HG03457 (cell line): ENCODE measurements around the gene ATXN1.

Experiments used
- ATAC-seq: cut with Tn5 transposase; IDR thresholded peaks from one replicate; pipeline ENCODE4 v1.9.1; 2021; ENCODE audit warnings: moderate number of reproducible peaks; ENCODE audit not compliant: unreplicated experiment

Gene ATXN1

DNA sequence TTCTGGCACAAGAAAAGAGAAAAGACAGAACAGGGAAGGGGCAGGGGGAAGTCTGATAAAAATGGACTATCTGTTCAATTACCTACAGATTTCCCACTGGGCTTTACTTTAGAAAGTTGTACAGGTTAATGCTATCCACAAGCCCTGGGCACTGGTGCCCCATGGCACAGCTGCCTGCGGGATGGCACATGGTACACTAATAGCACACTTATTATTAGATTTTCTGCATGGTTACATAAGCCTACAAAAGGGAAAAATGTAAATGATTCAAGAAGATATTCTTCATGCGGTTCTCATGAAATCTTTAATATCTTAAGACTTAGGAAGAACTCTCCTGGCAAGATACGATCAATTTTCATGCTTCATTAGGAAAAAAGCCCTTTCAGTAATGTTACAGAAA is 385.4 kb downstream of the ATXN1 start:
- no peak for ATAC-seq

DNA sequence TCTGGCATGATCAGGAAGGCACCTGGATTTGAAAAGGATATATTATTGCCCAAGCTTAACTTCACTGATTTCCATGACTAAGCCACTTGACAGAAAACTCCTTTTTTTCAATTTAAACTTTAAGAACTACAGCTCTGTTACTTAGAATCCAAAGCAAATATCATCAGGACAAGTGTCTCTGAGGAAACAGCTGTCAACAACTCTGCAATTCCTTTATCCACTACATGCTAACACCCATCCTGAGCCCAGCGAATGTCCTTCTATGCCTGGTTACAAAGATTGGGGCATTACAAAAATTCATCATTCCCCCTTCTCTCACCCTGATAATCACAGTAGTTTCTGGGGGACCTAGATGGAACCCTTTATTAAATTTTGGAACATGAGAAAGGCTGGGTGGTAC is 386.1 kb downstream of the ATXN1 start:
- ATAC-seq, result no peak

DNA sequence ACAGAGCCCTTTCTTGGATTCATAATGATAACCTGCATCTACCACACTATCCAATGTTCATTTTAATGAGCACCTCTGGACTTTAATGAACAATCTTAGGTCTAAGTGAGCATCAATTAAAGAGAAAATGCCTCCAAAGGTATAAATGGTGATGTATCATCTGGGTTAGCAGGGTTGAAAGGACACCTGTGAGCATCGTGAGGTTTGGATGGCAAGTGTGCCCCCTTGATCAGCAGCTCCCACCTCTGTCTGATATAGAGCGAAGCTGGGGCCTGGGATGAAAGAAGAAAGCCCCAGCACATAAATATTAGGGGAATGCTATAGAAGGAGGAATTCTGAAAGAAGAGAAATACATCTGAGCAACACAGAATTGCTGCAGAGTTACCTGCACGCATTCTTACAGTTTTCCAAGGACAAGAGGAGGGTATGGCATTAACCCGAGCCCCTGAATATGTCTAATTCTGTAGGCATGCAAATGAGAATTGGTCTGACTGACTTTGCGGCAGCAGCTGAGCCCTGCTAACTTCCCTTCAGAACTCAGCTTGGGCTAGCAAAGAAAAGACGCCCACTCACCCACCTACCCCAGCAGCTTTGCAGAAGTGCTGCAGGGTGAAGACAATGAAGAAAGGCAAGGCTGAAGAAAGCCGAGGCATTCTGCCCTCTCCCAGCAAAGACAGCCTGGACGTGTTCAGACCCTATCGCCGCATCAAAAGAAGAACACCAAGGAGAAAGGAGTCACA is 386.6 kb downstream of the ATXN1 start:
- ATAC-seq, result no peak

DNA sequence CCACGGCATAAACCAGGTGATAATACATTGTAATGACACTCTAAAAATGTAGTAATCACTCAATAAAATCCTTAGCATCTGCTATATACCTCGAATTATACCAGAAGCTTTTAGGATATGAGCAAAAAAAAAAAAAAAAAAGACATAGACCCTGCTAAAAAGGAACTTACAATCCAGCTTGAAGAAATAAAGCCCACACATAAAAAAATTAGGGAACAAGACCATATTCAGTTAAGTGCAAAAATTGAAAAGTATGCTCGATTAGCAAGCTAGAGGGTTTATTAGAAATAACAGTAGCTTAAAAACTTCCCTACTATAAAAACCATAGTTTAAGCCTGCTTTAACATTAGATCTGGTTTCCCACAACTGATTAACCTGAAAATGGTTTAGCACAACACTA is 387.2 kb downstream of the ATXN1 start:
- no peak for ATAC-seq

DNA sequence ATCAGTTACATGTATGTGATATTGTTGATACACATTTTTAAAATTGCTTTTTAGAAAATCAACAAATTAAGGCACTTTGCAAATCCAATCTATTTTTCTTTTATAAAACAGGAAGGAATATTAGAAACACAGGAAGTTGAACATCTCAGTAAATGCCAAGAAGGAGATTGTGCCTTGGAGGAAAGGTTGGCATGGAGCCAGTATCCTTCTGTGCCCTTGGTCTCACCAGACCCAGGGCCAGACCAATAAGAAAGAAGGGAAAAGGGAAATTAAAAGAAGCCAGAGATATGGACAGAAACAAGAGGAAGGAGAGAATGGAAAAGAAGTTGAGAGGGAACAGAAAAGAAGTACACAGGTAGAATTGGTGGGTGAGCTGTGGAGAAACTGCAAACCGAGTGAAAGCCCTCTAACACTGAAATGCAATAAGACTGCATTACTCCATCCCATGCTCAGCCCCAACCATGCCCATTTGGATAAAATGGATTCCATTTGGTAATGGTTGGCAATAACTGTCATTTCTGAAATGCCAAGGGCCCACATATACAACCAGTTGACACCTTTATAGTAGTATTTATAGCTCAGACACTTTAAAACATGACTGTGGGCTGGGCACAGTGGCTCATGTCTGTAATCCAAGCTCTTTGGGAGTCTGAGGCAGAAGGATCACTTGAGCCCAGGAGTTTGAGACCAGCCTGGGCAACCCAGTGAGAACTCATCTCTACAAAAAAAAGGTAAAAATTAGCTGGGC is 389.1 kb downstream of the ATXN1 start:
- no peak for ATAC-seq

DNA sequence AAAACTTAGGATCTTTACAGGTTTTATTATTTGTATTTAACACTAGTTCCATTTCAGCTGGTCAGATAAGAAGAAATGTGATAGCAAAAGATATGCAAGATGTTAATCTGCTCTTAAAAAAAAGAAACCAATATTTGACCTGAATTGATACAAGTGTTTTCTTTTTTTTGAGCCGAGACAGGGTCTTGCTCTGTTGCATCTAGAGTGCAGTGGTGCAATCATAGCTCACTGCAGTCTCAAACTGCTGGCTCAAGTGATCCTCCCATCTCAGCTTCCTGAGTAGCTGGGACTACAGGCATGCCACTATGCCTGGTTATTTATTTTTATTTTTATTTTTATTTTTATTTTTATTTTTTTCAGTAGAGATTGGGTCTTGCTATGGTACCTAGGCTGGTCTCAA is 389.9 kb downstream of the ATXN1 start:
- ATAC-seq, result no peak

DNA sequence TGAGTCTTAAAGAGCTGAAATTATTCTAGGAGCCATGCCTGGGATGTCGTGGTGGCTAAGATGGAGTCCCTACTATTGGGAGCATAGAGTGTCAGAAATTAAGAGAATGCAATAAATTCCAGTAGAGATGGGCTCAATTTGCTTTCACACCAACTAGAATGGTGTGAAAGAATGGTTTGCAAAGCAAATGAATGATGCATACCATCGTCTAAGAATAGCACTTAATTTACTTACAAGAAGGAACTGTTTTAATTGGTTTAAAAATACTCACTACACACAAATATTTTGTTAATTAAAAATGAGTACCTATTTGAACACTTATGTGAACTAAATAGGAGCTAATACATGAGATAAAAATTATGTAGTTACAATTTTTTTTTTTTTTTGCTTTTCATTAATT is 390.3 kb downstream of the ATXN1 start:
- ATAC-seq, result no peak

DNA sequence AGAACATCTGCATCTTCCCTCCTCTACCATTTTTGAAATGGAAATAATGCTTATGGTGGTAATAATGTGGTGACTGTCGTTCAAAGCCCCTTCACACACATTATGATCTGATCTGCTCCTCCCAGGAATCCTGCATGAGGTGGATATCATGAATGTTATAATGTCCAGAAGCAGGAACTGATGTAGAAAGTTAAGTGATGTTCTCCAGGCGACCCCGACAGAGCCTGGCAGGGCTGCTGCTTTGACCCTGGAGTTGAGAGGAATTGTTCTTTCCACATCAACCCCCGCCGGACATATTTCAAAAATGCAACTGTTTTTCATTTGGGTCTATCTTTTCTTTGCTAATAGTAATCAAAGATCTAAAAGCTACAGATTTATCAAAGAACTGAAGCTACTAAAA is 391.3 kb downstream of the ATXN1 start:
- no peak for ATAC-seq

DNA sequence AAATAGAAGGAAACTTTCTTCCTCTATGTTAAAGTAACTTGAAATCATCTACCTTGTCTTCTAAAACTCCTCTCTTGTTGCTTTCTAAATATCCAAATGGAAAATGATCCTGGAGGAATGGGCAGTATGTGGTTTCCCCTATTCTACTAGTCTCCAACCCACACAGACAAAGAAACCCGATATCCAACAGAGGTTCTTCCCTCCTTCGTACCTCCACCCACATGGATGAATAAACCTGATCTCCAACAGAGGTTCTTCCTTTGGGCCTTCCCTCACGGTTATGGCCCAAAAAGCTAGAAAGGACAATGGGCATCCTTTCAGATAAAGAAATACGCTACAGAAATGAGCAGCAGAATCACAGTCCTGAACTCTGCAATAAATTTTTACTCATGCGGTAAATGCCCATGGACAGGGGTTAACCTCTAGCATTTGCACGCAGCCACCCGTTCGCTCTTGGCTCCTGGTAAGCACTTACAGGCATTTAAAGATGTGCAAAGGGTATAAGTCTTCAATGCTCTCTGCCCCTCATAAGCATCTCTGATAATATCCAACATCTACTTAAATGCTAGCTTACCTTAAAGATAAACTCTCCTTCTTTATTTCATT is 392.0 kb downstream of the ATXN1 start:
- no peak for ATAC-seq

DNA sequence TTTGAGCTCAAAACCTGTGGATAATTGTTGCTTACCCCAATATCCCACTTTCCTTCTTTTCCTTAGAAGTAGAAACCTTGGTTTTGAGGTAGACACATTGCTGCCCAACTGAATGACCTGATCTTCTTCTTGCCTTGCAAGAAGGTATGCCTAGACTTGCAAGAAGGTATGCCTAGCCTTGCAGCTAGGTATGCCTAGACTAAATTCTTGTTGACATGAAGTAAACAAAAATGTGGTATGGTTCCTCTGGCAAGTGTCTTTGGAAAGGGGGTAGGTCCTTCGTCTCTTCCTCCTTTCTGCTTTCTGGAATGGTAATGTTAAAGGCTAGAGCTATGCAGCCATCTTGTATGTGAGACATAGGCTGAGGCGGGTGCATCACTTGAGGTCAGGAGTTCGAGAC is 393.7 kb downstream of the ATXN1 start:
- no peak for ATAC-seq

DNA sequence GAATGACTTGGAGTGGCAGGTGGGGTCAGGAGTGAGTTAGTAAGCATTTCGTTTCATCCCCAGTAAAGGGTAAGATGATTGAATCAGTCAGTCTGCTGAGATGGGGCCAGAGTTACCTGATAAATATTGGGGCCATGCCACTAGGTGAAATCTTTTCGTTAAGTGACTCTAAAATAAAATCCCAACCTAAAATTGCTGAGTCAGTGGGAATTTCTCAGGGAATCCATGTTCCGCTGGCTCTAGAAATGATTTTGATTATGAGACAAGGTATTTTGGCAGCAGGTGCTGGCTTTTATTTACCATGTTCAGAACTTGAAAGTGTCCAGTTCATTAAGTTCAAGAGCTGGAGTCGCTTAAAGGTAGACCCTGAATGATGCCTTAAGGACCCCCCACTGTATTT is 397.5 kb downstream of the ATXN1 start:
- no peak for ATAC-seq

DNA sequence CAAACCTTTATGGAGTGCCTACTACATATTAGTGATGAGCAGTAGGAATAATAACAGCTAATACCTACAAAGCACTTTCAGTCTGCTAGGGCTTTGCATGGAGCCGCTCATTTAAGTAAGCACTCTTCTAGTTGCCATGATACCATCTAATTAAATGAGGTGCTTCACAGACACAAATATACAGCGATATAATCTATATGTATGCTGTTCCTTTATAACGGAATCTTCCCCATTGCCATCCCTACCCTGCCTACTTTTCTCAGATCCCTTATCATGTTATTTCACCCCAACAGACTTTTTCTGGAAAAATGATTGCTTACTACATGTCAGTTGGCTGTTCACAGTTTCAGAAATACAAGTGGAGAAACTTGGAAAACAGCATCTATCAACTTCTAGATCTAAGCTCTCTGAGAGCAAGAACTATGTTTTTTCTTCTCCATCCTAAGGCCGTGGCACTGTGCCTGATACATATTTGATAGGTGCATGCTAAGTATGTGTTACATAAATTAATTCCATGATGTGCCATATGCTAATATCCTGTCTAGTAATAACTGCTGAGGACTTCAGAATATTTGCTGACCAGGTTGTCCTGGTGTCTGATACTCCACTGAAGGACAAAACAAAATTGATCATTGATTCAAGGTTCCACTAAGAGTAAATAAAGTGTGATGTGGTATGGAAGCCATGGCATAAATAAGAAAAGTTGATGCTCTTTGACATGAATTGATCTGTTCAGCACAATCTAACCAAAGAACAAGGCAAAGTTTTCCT is 398.3 kb downstream of the ATXN1 start:
- ATAC-seq, result no peak

DNA sequence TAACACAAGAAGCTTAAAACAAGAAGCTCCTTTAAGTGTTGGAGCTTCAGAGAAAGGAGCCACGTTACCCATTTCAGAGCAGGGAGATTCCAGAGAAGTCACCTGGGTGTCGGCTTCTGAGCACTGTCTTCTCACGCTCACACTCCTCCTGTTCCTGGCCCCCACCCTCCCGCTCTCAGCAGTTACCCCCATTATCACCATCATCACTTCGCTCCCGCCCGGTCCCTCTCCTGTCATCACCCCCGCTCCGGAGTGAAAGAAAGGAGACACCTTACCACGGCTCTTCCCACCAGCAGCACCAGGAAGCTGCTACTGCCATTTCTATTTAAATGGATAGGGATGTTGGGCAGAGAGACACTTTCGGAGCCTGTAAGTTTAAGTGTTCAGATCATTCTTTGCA is 399.0 kb downstream of the ATXN1 start:
- no peak for ATAC-seq

DNA sequence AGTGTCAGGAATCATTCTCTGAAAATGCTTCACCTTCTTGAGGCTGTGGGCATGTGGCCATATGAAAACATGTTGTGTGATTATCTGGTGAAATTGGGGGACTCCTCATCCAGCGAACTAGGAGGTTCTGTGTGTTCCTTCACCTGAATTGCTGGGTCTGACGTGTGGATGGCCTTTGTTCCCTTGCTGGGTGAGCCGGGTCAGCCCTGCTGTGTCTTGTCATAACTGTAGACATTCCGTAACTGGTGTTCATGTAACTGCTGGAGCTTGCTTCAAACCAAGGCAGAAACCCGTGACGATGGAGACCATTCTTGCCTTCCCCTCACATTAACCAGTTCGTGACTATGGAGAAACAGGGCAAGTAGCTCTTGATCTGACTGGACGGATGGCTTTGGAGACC is 399.4 kb downstream of the ATXN1 start:
- no peak for ATAC-seq

DNA sequence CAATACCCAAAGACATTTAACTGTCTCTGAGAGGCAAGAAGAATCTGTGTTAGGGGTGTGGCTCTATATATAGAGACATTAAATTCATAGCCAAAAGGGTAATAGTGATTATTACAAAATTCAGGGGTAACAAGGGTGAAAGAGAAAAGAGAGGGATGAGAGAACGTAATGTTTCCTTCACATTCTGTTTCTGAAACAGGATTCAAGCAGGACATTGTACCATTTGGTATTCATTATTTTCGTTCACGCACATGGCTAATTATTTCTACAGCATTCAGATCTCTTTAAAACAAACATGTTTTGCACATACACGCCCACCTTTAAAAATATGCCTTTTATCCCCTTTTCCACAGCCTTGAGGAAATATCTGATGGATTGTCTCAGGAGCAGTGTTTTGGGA is 400.1 kb downstream of the ATXN1 start:
- no peak for ATAC-seq

DNA sequence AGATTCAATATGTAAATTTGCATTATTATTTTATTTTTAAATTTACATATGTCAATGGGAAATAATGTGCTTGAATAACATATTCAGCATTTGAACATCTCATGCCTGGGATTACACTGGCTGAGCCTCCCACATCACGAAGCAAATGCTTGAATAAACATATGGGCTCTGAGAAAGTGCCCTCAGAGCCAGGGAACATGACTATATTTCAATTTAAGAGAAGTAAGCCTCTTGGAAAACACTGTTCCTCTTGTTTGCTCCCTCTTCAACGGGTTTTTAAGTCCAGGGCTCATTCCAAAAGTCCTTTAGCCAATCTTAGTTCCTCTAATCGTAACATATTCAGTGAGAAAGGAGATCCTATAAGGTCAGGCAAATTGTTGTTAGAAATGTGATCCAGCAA is 400.9 kb downstream of the ATXN1 start:
- ATAC-seq, result no peak

DNA sequence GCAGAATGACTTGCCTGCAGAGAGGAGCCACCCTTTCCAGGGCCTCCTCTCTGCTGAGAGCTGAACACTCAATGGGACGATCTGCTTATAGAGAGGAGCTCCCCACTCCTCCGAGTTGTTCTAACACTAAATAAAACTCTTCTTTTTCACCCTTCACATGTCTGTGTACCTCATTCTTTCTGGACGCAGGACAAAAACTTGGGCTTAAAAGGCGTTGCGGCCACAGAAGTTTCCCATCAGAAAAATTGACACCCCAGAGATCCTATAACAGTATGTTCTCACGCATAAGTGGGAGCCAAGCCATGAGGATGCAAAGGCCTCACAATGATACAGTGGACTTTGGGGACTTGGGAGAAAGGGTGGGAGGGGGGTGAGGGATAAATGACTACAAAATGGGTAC is 401.7 kb downstream of the ATXN1 start:
- ATAC-seq, result no peak

DNA sequence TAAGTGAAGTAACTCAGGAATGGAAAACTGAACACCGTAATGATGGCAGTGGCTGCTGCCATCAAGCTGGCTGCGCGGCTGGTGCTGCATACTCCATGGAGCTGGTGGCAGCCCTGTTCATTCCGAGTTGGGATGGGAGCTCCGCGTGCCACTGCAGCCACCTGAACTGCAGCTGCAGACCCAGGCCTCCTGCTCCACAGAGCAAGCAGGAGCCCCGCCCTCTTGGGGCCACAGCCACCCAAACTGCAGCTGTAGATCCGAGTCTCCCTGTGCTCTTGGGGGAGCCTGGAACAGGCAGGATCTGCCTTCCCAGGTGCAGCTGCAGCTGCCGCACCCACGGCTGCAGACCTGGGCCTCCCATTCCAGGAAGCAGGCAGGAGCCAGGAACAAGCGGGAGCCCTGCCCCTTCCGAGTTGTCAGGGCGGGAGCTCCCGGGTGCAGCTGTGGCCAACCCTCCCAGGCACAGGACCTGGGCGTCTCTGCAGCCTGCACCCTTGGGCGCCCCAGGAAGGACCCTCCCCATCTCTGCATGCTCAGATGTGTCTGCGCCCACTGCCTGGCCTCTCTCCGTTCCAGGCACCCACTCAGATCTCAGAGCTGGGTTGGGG is 402.6 kb downstream of the ATXN1 start:
- ATAC-seq, result no peak

DNA sequence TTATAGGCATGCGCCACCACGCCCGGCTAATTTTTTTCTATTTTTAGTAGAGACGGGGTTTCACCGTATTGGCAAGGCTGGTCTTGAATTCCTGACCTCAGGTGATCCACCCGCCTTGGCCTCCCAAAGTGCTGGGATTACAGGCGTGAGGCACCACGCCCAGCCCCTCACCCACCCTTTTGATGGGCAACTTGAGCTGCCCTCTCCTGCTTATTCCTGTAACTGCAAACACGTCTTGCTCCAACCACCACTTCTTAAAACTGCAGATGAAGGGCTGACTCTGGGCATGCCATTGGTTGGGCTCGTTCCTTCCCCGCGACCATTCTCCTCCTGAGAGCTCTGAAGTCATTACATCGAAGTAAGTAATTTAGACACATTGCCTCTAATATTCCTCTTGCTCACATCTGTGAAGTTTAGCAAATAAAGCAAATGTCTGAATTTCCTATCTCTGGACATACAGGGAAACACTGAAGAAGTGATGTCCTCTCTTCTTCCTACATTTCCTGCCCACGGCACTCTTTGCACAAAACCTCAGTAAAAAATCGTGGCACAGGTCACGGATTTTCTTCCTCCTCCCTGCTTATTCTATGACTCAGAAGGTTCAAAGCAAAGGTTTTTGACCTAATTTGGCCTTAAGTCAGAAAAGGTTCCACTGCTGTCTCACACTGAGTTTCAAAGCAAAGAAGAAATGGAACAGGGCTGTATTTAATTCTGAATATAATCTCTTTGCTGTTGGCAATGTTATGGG is 405.4 kb downstream of the ATXN1 start:
- no peak for ATAC-seq

DNA sequence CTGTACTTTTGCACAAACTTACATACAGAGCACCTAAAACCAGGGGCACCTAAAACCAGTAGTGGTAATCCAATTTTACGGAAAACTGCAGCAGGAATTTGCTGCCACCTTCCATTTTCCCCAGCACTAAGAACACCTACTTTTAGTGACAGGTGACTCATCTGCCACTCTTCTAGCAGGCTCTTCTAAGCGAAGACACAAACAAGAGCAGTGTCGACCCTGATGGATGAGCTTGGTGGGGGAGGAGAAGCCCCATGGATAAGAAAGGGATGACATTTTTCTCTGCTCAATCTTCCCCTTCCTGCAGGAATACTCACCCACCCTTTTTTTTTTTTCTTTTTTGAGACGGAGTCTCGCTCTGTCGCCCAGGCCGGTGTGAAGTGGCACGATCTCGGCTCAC is 406.0 kb downstream of the ATXN1 start:
- no peak for ATAC-seq
